HG02678 (cell line): ENCODE results near the gene SLC6A2.
"Not testable (repeated sequence)": the region's sequence is repeated elsewhere in the genome, so short reads cannot be mapped to it uniquely, and the experiment has no call there.

Experiments
- ATAC-seq: cut with Tn5 transposase; IDR thresholded peaks from one replicate; pipeline ENCODE4 v1.9.1; 2021; ENCODE audit warnings: mild to moderate bottlenecking, moderate library complexity; ENCODE audit not compliant: unreplicated experiment

Gene SLC6A2

GRCh38 chr16:55655897-55656681 is at the start of gene SLC6A2:
TSS of gene SLC6A2 (plus strand) at chr16:55655988. CDS start at chr16:55656695, 707 bp downstream.
- no peak for ATAC-seq

GRCh38 chr16:55613613-55614335 is 42.0 kb upstream of the SLC6A2 start:
- ATAC-seq = no peak

- ATAC-seq = no peak
These were observed 40.7 kb upstream of the SLC6A2 start for GRCh38 chr16:55615071-55615470.

- ATAC-seq = not testable (repeated sequence)
These were observed 40.1 kb upstream of the SLC6A2 start for GRCh38 chr16:55615670-55616069.

GRCh38 chr16:55621771-55622170 is 34.0 kb upstream of the SLC6A2 start:
- ATAC-seq = no peak

- no peak for ATAC-seq
These were observed 33.5 kb upstream of the SLC6A2 start for GRCh38 chr16:55622272-55622671.

- ATAC-seq = no peak
These were observed 32.7 kb upstream of the SLC6A2 start for GRCh38 chr16:55622930-55623561.

GRCh38 chr16:55623640-55624039 is 32.1 kb upstream of the SLC6A2 start:
- ATAC-seq = no peak

- ATAC-seq = no peak
These were observed 31.1 kb upstream of the SLC6A2 start for GRCh38 chr16:55624696-55625095.

GRCh38 chr16:55625843-55626242 is 29.9 kb upstream of the SLC6A2 start:
- no peak for ATAC-seq

GRCh38 chr16:55628306-55628968 is 27.4 kb upstream of the SLC6A2 start:
- ATAC-seq = no peak

- no peak for ATAC-seq
These were observed 25.0 kb upstream of the SLC6A2 start for GRCh38 chr16:55630774-55631173.

- no peak for ATAC-seq
These were observed 23.5 kb upstream of the SLC6A2 start for GRCh38 chr16:55632259-55632658.

- ATAC-seq = no peak
These were observed 21.6 kb upstream of the SLC6A2 start for GRCh38 chr16:55634193-55634592.

- ATAC-seq = no peak
These were observed 17.5 kb upstream of the SLC6A2 start for GRCh38 chr16:55638256-55638655.

GRCh38 chr16:55640701-55641327 is 15.0 kb upstream of the SLC6A2 start:
- ATAC-seq = no peak

GRCh38 chr16:55641430-55642056 is 14.2 kb upstream of the SLC6A2 start:
- no peak for ATAC-seq

GRCh38 chr16:55642611-55643010 is 13.2 kb upstream of the SLC6A2 start:
- ATAC-seq = no peak

- no peak for ATAC-seq
These were observed 12.4 kb upstream of the SLC6A2 start for GRCh38 chr16:55643161-55643970.
